Stimulated activated CD4-positive, alpha-beta T cell treated with anti-CD3 and anti-CD28 coated beads, TNF-alpha, amount 100 ng/mL, for 24 hours (primary cell): ENCODE data around the gene SEC14L1.

Experiments used
- DNase-seq, 3 experiments: peaks; one replicate each; pipeline ENCODE4 v3.0.0-alpha.2; 2020; ENCODE audit warnings: low read depth in 3 of 3

Gene SEC14L1

GRCh38 chr17:77116371-77116860, 24.4 kb upstream of the SEC14L1 start:
- DNase-seq, result no peak

DNA sequence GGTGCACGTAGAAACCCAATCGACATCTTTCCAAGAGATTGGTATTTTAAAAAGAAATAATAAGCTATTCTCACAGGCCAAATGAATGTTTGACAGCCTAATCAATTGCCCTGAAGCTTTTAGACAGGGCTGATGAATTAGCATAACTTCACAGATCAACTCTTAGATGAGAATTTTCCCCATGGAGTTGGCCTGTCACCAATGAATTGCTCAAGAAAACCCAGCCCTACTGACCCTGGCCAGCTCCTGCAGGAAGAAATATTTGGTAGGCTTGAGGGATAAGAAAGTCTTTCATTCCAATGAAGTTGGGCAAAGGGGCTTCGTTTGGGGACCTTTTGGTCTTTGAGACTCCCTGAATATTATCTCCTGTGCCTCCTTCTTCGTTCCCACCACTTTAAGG, 23.4 kb upstream of the SEC14L1 start:
- DNase-seq, result no peak

- DNase-seq, result no peak
Observed at GRCh38 chr17:77118251-77118928, 22.4 kb upstream of the SEC14L1 start.

DNA sequence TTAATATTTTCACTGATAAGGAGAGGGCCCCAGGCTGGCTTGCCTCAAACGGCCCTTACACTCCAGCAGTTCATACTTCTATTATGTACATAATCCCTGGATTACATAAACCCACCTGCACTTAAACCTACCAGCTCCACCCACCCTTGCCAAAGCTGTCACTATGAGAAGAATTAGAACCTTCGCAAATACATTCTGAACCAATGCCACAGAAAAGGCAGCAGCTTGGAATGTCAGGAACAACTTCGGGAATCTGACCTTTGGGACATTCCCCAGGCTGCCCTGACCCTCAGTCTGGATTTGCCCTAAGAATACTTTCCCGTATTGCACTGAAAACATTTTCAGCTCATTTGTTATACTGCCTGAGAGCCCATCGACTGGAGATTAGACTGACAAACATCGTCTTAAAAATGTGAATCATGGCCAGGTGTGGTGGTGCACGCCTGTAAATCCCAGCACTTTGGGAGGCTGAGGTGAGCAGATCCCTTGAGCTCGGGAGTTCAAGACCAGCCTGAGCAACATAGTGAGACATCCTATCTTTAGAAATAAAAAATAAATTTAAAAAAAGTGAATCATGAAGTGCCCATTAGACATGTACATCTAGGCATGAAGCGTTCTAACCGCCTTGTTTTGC, 21.0 kb upstream of the SEC14L1 start:
- DNase-seq, result no peak

GRCh38 chr17:77120868-77121267, 19.9 kb upstream of the SEC14L1 start:
- DNase-seq, result no peak

GRCh38 chr17:77124192-77124889, 16.4 kb upstream of the SEC14L1 start:
- no peak for DNase-seq

GRCh38 chr17:77125432-77125901, 15.3 kb upstream of the SEC14L1 start:
- DNase-seq, result no peak

GRCh38 chr17:77126519-77126918, 14.2 kb upstream of the SEC14L1 start:
- DNase-seq, result no peak

GRCh38 chr17:77127735-77128361, 12.9 kb upstream of the SEC14L1 start:
- peak; percentile 22 to 54 (median 42) for DNase-seq

GRCh38 chr17:77128896-77129567, 11.7 kb upstream of the SEC14L1 start:
- DNase-seq, result no peak

GRCh38 chr17:77129568-77130301, 11.0 kb upstream of the SEC14L1 start:
- DNase-seq, result no peak

DNA sequence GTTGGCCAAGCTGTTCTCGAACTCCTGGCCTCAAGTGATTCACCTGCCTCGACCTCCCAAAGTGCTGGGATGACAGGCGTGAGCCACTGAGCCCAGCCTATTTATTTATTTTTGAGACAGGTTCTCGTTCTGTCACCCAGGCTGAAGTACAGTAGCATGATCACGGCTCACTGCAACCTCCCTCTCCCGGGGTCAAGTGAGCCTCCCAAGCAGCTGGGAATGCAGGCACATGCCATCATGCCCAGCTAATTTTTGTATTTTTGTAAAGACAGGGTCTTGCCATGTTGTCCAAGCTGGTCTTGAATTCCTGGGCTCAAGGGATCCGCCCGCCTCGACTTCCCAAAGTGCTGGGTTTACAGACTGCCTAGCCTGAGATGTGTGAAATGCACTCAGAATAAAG, 10.2 kb upstream of the SEC14L1 start:
- no peak for DNase-seq

GRCh38 chr17:77131904-77132303, 8.9 kb upstream of the SEC14L1 start:
- no peak for DNase-seq

- DNase-seq, result no peak
Observed at GRCh38 chr17:77132411-77133086, 8.2 kb upstream of the SEC14L1 start.

DNA sequence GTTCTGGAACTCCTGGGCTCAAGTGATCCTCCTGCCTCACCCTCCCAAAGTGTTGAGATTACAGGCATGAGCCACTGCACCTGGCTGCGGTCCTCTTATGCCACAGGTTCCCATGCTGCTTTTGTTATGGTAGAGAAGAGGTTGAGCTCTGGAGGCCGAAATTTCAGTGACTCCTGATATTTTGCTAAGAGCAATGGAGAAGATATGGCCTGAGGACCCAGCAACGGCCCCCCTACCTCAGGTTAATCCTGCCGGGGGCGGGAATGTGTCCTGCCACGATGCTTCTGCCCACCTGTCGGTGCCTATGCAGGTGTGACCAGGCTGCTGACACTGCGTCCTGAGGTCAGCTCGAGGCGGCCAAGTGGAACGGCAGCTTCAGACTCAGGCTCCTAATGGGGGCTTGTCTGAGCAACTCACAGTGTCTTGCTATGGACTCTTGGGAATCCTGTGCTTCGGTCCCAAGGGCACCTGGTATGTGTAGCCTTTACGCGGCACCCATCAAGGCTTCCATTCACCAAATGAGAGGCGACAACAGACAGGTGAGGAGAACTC, 7.6 kb upstream of the SEC14L1 start:
- no peak for DNase-seq

- no peak for DNase-seq
Observed at GRCh38 chr17:77136420-77136767, 4.4 kb upstream of the SEC14L1 start.

DNA sequence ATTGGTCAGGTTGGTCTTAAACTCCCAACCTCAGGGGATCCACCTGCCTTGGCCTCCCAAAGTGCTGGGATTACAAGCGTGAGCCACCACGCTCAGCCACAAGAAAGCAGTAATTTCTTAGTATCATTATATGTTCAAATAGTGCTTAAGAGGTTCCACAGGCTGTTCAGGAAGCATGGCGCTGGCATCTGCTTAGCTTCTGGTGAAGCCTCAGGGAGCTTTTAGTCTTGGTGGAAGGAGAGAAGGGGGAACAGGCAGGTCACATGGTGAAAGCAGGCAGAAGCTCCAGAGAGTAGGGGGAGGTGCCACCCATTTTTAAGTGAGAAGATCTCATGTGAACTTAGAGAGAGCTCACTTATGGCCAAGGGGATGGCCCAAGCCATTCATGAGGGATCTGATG, 3.7 kb upstream of the SEC14L1 start:
- DNase-seq, result no peak

DNA sequence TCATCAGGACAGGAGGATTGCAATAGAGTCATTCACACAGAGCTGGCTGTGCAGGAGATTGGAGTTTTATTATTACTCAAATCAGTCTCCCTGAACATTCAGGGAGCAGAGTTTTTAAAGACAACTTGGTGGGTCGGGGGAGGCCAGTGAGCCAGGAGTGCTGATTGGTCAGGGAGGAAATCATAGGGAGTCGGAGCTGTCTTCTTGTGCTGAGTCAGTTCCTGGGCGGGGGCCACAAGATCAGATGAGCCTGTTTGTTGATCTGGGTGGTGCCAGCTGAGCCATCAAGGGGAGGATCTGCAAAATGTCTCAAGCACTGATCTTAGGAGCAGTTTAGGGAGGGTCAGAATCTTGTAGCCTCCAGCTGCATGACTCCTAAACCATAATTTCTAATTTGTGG, 2.9 kb upstream of the SEC14L1 start:
- peak; percentile 3 to 60 (median 12) for DNase-seq

DNA sequence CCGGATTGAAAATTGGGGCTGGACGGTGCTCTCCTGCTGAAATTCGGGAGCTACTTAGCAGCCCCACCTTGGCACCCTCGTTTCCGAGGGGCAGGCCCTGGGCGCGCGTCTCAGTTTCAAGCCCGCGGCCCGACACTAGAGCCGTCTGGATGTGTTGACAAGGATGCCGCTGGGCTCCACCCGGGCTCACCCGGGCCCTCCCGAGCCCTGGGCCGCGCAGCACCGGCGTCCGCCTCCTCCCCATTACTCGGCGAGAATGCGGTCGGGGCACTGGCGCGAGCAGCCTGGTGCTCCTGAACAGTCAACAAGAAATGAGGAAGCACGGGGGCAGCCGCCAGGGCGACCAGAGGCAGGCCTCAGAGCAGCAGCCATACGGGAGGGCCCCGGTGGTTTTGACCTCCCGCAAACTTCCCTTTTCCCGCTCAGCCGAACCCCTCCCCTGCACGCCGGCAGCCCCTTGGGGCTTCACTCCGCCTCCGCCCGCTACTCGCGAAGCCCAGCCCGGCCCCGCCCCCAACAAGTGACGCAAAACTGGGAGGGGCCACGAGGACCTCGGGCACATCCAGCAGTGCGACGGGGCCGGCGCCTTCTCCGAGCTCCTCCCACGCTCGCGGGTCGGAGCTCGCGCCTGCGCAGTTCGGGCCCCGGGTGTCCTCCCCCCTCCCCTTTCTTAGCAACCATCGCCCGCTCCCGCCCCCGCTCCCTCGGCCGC, 447 bp upstream of the SEC14L1 start:
- DNase-seq, result peak; percentile 99 to 100 (median 99)
